ENCODE data around the gene MAN1C1. TPM values are rescaled to one million over a fixed set of nuclear protein-coding genes. Genes with fewer than 3 reads are reported as not detected.

Gene MAN1C1
- total RNA-seq, 2 donors from 2014 or later: 2.2 to 4.3 TPM

DNA sequence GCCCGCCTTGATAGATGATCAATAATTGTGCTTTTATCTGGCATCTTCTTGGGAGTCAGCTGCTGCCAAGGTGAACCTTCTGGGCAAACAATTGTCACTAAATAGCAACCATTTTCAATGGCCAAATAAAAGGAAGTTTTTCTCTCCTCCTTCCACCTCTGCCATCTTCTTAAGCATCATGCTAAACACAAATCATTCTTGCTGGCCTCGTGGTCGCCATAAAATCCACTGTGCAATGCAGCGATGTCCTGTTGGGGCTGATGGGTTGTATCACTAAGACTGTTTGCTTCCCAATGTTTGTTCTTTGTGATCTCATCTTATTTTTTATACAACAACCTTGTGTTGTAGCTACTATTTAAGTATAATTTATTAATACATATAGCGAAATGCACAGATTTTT lies 8.0 kb downstream of the MAN1C1 start:
- Histone ChIP-seq H3K4me3 (ENCODE audit: low read length) (no peak overlapping the region), H3K27me3 (ENCODE audit: control insufficient read depth, insufficient read depth, low read length, poor library complexity, severe bottlenecking) (no peaks in the 10 kb centered on the region), H3K36me3 (ENCODE audit: control insufficient read depth, insufficient read depth, low read length) (no peaks in the 10 kb centered on the region), H3K4me1 (ENCODE audit: control insufficient read depth, insufficient read depth, low read length) (no peaks in the 10 kb centered on the region), H3K9me3 (ENCODE audit: control insufficient read depth, low read length) (peaks cover 7% of the 10 kb centered on the region), H3K9ac (ENCODE audit: extremely low read depth, low read length, poor library complexity, severe bottlenecking) (no peak overlapping the region), H3K27ac (ENCODE audit: low read depth, low read length) (no peak overlapping the region)
- Mint-ChIP-seq H3K27ac (no peak overlapping the region), H3K4me1 (peaks cover 5% of the 10 kb centered on the region), H3K36me3 (ENCODE audit: low read depth) (no peaks in the 10 kb centered on the region), H3K27me3 (ENCODE audit: insufficient read depth) (no peaks in the 10 kb centered on the region), H3K4me3 (no peak overlapping the region), H3K9me3 (peaks cover 6% of the 10 kb centered on the region)
- TF ChIP-seq, protein P1, sequence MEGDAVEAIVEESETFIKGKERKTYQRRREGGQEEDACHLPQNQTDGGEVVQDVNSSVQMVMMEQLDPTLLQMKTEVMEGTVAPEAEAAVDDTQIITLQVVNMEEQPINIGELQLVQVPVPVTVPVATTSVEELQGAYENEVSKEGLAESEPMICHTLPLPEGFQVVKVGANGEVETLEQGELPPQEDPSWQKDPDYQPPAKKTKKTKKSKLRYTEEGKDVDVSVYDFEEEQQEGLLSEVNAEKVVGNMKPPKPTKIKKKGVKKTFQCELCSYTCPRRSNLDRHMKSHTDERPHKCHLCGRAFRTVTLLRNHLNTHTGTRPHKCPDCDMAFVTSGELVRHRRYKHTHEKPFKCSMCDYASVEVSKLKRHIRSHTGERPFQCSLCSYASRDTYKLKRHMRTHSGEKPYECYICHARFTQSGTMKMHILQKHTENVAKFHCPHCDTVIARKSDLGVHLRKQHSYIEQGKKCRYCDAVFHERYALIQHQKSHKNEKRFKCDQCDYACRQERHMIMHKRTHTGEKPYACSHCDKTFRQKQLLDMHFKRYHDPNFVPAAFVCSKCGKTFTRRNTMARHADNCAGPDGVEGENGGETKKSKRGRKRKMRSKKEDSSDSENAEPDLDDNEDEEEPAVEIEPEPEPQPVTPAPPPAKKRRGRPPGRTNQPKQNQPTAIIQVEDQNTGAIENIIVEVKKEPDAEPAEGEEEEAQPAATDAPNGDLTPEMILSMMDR (conservative IDR thresholded peaks at IDR 0.05): no peak
- 94 to 99% methylated on average over 4 to 5 of the region's 5 CpGs for WGBS, 2 experiments (ENCODE audit: insufficient coverage in 1 of 2, insufficient read length in 1 of 2)
- no peak for DNase-seq

DNA sequence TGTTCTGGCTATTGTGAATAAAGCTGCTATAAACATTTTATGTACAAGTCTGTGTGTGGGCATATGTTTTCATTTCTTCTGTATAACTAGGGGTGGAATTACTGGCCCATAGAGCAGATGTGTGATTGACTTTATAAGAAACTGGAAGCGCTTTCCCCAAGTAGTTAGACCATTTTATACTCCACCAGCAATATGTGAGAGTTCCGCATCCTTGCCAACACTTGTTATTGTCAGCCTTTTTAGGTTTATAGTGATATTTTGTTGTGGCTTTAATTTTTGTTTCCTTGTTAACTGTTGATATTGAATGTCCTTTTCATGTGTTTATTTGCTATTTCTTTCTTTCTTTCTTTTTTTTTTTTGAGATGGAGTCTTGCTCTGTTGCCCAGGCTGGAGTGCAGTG lies 9.4 kb downstream of the MAN1C1 start:
- Histone ChIP-seq H3K27ac (ENCODE audit: low read depth, low read length) (no peak overlapping the region), H3K9ac (ENCODE audit: extremely low read depth, low read length, poor library complexity, severe bottlenecking) (no peak overlapping the region), H3K4me1 (ENCODE audit: control insufficient read depth, insufficient read depth, low read length) (no peaks in the 10 kb centered on the region), H3K4me3 (ENCODE audit: low read length) (no peak overlapping the region), H3K36me3 (ENCODE audit: control insufficient read depth, insufficient read depth, low read length) (no peaks in the 10 kb centered on the region), H3K9me3 (ENCODE audit: control insufficient read depth, low read length) (peaks cover 7% of the 10 kb centered on the region), H3K27me3 (ENCODE audit: control insufficient read depth, insufficient read depth, low read length, poor library complexity, severe bottlenecking) (no peaks in the 10 kb centered on the region)
- no peak overlapping the region for H3K27ac Mint-ChIP-seq
- no peaks in the 10 kb centered on the region for H3K27me3 Mint-ChIP-seq (ENCODE audit: insufficient read depth)
- peaks cover 6% of the 10 kb centered on the region for H3K9me3 Mint-ChIP-seq
- DNase-seq: no peak
- WGBS, 2 experiments (ENCODE audit: insufficient coverage in 1 of 2, insufficient read length in 1 of 2): 100% methylated on average over 2 of the region's 2 CpGs; no CpG with 5 or more reads in 1 of the 2 experiments
- TF ChIP-seq, protein P1 (conservative IDR thresholded peaks at IDR 0.05): no peak
- H3K4me3 Mint-ChIP-seq: no peak overlapping the region
- H3K4me1 Mint-ChIP-seq: peaks cover 4% of the 10 kb centered on the region
- no peaks in the 10 kb centered on the region for H3K36me3 Mint-ChIP-seq (ENCODE audit: low read depth)

DNA sequence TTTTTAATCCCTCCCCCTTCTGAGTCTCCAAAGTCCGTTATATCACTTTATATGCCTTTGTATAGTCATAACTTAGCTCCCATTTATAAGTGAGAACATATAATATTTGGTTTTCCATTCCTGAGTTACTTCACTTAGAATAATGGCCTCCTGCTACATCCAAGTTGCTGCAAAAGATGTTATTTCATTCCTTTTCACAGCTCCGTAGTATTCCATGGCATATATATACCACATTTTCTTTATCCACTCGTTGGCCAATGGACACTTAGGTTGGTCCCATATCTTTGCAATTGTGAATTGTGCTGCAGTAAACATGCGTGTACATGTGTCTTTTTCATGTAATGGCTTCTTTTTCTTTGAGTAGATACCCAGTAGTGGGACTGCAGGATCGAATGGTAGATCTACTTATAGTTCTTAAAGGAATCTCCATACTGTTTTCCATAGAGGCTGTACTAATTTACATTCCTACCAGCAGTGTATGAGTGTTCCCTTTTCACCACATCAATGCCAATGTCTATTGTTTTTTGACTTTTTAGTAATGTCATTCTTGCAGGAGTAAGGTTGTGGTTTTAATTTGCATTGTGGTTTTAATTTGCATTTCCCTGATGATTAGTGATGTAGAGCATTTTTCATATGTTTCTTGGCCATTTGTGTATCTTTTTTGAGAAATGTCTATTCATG lies 12.3 kb downstream of the MAN1C1 start:
- Histone ChIP-seq H3K4me1 (ENCODE audit: control insufficient read depth, insufficient read depth, low read length) (no peaks in the 10 kb centered on the region), H3K4me3 (ENCODE audit: low read length) (no peak overlapping the region), H3K36me3 (ENCODE audit: control insufficient read depth, insufficient read depth, low read length) (no peaks in the 10 kb centered on the region), H3K27me3 (ENCODE audit: control insufficient read depth, insufficient read depth, low read length, poor library complexity, severe bottlenecking) (no peaks in the 10 kb centered on the region), H3K27ac (ENCODE audit: low read depth, low read length) (no peak overlapping the region), H3K9me3 (ENCODE audit: control insufficient read depth, low read length) (peaks cover 7% of the 10 kb centered on the region), H3K9ac (ENCODE audit: extremely low read depth, low read length, poor library complexity, severe bottlenecking) (no peak overlapping the region)
- no peak for DNase-seq
- Mint-ChIP-seq H3K36me3 (ENCODE audit: low read depth) (no peaks in the 10 kb centered on the region), H3K27me3 (ENCODE audit: insufficient read depth) (no peaks in the 10 kb centered on the region), H3K27ac (no peak overlapping the region), H3K9me3 (peaks cover 25% of the 10 kb centered on the region), H3K4me3 (no peak overlapping the region), H3K4me1 (no peaks in the 10 kb centered on the region)
- TF ChIP-seq, protein P1 (conservative IDR thresholded peaks at IDR 0.05): no peak
- WGBS, 2 experiments (ENCODE audit: insufficient coverage in 1 of 2, insufficient read length in 1 of 2): 93 to 94% methylated on average over 4 of the region's 5 CpGs
